ENCODE data around the gene HTRA3.

- TF ChIP-seq CTCF (conservative IDR thresholded peaks at IDR 0.05; ENCODE audit: low read depth, low read length), result no peak
- no peak for TF ChIP-seq EZH2 (IDR thresholded peaks at IDR 0.05; ENCODE audit: borderline replicate concordance, low read depth, low read length, poor library complexity, severe bottlenecking)
Observed at GRCh38 chr4:8277356-8278008, 7.9 kb downstream of the HTRA3 start.
